Left ventricle myocardium inferior (tissue), 1 donor: ENCODE results near the gene ASIC3. TPM values are rescaled to one million over a fixed set of nuclear protein-coding genes. Genes with fewer than 3 reads are reported as not detected.

Experiments
- DNase-seq: peaks from one replicate; pipeline ENCODE4 v3.0.0-alpha.2; 2020
- H3K27ac ChIP-seq: fragments of 200-600 bp; replicated peaks from 2 replicates; pipeline ENCODE4 v1.8.0; 2021
- H3K27me3 ChIP-seq: fragments of 200-600 bp; 2 replicates; pipeline ENCODE4 v1.8.0; 2021; ENCODE audit warnings: low read depth
- H3K36me3 ChIP-seq: fragments of 200-600 bp; 2 replicates; pipeline ENCODE4 v1.8.0; 2021
- H3K4me1 ChIP-seq: fragments of 200-600 bp; 2 replicates; pipeline ENCODE4 v1.8.0; 2021
- H3K4me3 ChIP-seq: fragments of 200-600 bp; 2 replicates; pipeline ENCODE4 v1.8.0; 2021; ENCODE audit warnings: mild to moderate bottlenecking, moderate library complexity
- H3K9me3 ChIP-seq: fragments of 200-600 bp; replicated peaks from 2 replicates; pipeline ENCODE4 v1.8.0; 2021
- CTCF ChIP-seq: fragments of 200-600 bp; IDR thresholded peaks from 2 replicates; pipeline ENCODE4 v1.8.0; 2021; ENCODE audit warnings: antibody characterized with exemption, mild to moderate bottlenecking, borderline replicate concordance
- intact Hi-C: fragments of 100-400 bp; cut with micrococcal nuclease; formaldehyde crosslinking; loops from one replicate; pipeline ENCODE4 v1.11.0; 2022
- total RNA-seq: library from RNA; stranded (reverse); fragmentation: NEBNext Ultra II Directional; extraction: Animal tissue kit (Norgen Biotek cat#: 25700); gene quantifications from one replicate; pipeline ENCODE4 v1.2.1, GENCODE V29; 2021
- donor health status: DM: no; HTN: yes; CAD: no; lungs with severe emphysema.

Gene ASIC3
- total RNA-seq, 1 donor from 2014 or later, result 5.3 TPM

GRCh38 chr7:151082141-151083070, 34.1 kb downstream of the ASIC3 start:
- DNase-seq, result no peak
- Histone ChIP-seq H3K36me3 (no peaks in the 10 kb centered on the region), H3K4me1 (peaks cover 82% of the 10 kb centered on the region), H3K4me3 (peak overlapping the region; percentile 89), H3K9me3 (no peaks in the 10 kb centered on the region), H3K27me3 (no peaks in the 10 kb centered on the region), H3K27ac (peak overlapping the region; percentile 96)
- no peak for TF ChIP-seq CTCF
- intact Hi-C loops, result no loop called here

- no peaks in the 10 kb centered on the region for H3K36me3 ChIP-seq
- peaks cover 82% of the 10 kb centered on the region for H3K4me1 ChIP-seq
- H3K27ac ChIP-seq, result peak within 1 kb of the TSS; percentile 96
- H3K4me3 ChIP-seq, result peak within 1 kb of the TSS; percentile 89
- intact Hi-C loops, result no loop called here
- DNase-seq, result peak; percentile 85
- no peak for TF ChIP-seq CTCF
- H3K9me3 ChIP-seq, result no peaks in the 10 kb centered on the region
- H3K27me3 ChIP-seq, result no peaks in the 10 kb centered on the region
These were observed 34.9 kb downstream of the ASIC3 start, which contains the start of gene TMUB1 for GRCh38 chr7:151083071-151083823. TMUB1 (minus strand) TSS chr7:151083493; CDS start chr7:151082563, 930 bp downstream.

DNA sequence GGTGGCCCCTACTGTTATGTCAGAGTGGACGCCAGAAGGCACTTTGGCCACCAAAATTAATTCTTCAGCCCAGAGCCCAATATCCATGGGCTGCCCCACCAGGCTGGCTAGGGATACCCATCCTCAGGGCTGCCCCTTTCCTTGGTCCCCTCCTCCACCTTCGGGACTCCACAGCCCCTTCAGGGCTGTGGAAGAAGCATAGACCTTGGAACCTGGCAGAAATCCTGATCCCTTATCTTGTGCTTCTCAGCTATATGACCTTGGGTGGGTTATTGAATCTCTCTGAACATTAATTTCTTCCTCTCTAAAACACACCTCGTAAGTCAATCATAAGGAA, 35.5 kb downstream of the ASIC3 start:
- Histone ChIP-seq H3K9me3 (no peaks in the 10 kb centered on the region), H3K4me3 (peak overlapping the region; percentile 89), H3K36me3 (no peaks in the 10 kb centered on the region), H3K27ac (peak overlapping the region; percentile 96), H3K27me3 (no peaks in the 10 kb centered on the region), H3K4me1 (peaks cover 82% of the 10 kb centered on the region)
- no peak for DNase-seq
- intact Hi-C loops, result no loop called here
- TF ChIP-seq CTCF, result no peak

DNA sequence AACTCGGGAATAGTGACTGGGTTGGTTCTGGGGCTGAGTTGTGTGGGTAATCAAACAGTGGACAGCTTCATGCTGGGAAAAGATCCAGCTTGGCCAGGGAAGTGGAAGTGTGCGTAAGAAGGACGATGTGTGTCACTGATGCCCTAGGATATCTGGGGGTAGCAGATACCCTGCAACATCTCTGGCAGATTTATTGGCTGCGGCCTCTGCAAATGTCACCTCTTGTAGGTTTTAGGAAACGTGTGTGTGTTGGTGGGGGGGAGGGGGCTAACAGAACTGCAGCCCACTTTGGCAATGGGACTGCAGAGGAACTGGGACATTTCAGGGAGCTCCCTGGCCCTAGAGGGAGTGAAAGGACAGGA, 37.0 kb downstream of the ASIC3 start:
- Histone ChIP-seq H3K9me3 (no peaks in the 10 kb centered on the region), H3K4me3 (peak overlapping the region; percentile 90), H3K36me3 (no peaks in the 10 kb centered on the region), H3K27me3 (no peaks in the 10 kb centered on the region), H3K4me1 (peaks cover 82% of the 10 kb centered on the region), H3K27ac (peak overlapping the region; percentile 95)
- no peak for DNase-seq
- intact Hi-C loops, result no loop called here
- TF ChIP-seq CTCF, result no peak

GRCh38 chr7:151085691-151086620, 37.6 kb downstream of the ASIC3 start, which contains the start of gene AGAP3:
AGAP3 (plus strand) TSS chr7:151086475; CDS start chr7:151086742, 267 bp downstream.
- intact Hi-C loops, result no loop called here

More at GRCh38 chr7:151085691-151086620, 37.6 kb downstream of the ASIC3 start, which contains the start of gene AGAP3:
- Histone ChIP-seq H3K27me3 (no peaks in the 10 kb centered on the region), H3K4me3 (peak within 1 kb of the TSS; percentile 90), H3K4me1 (peaks cover 84% of the 10 kb centered on the region), H3K9me3 (no peaks in the 10 kb centered on the region), H3K27ac (peak within 1 kb of the TSS; percentile 95), H3K36me3 (no peaks in the 10 kb centered on the region)
- no peak for TF ChIP-seq CTCF
- peak; percentile 92 for DNase-seq
